22Rv1 (cell line): ENCODE data around the gene TP73.

Experiments used
- H3K27ac ChIP-seq: fragments of 450-650 bp; 2 replicates; pipeline ENCODE4 v1.5.1; 2017
- ZFX ChIP-seq: fragments of 450-650 bp; IDR thresholded peaks from 2 replicates; pipeline ENCODE4 v1.6.1; 2017; ENCODE audit warnings: antibody characterized with exemption, borderline replicate concordance
- TF ChIP-seq, protein P1 (sequence below): fragments of 450-650 bp; IDR thresholded peaks from 2 replicates; pipeline ENCODE4 v1.5.1; 2017; ENCODE audit warnings: mild to moderate bottlenecking

TP73 gene

DNA sequence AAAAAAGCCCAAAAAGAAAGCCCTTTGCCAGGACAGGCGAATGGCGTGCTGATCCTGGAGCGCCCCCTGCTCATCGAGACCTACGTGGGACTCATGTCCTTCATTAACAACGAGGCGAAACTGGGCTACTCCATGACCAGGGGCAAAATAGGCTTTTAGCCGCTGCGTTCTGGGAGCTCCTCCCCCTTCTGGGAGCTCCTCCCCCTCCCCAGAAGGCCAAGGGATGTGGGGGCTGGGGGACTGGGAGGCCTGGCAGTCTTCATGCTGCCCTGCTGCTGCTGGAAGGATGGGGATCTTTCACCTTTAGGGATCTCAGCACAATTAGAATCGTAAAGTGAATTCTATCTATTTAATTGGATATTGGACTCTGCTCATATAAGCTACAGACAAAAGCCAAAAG is 23.9 kb upstream of the TP73 start:
- TF ChIP-seq ZFX = no peak
- TF ChIP-seq, protein P1, sequence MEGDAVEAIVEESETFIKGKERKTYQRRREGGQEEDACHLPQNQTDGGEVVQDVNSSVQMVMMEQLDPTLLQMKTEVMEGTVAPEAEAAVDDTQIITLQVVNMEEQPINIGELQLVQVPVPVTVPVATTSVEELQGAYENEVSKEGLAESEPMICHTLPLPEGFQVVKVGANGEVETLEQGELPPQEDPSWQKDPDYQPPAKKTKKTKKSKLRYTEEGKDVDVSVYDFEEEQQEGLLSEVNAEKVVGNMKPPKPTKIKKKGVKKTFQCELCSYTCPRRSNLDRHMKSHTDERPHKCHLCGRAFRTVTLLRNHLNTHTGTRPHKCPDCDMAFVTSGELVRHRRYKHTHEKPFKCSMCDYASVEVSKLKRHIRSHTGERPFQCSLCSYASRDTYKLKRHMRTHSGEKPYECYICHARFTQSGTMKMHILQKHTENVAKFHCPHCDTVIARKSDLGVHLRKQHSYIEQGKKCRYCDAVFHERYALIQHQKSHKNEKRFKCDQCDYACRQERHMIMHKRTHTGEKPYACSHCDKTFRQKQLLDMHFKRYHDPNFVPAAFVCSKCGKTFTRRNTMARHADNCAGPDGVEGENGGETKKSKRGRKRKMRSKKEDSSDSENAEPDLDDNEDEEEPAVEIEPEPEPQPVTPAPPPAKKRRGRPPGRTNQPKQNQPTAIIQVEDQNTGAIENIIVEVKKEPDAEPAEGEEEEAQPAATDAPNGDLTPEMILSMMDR = no peak
- no peak overlapping the region for H3K27ac ChIP-seq

DNA sequence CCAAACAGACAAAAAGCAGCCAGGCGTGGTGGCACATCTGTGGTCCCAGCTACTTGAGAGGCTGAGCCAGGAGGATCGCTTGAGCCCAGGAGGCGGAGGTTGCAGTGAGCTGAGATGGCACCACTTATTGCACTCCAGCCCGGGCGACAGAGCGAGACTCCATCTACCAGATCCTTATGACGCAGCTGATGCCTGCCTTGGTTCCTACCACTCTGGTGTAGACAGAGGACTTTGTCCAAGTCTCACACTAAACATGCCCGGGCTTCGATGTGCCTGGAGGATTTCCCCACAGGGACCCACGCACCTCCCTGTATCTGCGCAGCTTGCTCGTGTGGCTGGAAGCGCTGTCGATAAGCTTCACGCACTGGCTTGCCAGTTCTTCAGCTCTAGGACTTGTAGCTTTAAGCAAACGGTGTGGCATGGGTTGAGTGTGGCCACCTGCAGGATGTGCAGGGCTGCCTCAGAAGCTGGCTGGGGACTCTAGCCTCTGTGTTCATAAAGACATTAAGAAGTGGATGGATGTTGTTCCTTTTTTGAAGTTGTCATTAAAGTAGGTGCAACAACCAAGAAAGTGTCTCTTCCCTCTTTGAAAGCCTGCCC is 22.7 kb upstream of the TP73 start:
- TF ChIP-seq ZFX = no peak
- TF ChIP-seq, protein P1 = no peak
- H3K27ac ChIP-seq = no peak overlapping the region

DNA sequence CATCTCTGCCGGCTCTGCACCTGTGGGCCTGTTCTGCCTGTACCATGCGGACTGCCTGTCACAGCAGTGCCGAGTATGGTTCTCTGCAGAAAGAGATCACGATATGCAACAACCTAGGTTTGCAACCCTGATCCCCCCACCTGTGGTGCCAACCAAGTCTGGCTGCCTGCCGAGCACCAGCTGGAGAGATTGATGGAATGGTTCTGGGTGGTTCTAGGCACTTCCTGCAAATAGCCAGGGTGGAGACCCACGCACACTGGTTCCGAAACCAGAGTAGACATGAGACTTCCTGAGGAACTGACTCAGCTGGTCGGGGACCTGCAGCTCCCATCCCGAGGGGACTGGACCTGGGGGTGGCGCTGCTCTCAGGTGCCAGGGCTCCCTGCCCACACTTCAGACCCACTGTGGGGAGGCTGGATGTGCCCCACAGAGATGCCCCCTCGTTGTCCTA is 22.1 kb upstream of the TP73 start:
- H3K27ac ChIP-seq = no peak overlapping the region
- TF ChIP-seq, protein P1 = no peak
- TF ChIP-seq ZFX = no peak

DNA sequence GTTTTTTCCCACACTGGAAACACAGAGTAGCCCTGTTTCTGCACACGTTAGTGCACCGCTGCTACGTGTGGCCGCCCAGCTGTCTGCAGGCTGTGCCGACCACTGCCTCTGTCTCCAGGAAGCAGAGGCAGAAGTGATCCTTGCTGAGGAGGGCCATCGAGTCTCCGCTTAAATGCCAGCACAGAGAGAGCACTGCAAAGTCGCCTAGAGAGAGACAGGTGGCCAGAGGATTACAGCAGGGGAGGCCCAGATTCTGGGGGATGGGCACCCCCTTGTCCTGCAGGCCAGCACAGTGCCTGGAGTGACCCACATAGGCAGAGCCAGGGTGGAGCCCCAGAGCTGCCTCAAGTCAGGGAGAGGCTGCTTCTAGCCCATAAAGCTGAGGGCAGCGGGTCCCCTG is 21.4 kb upstream of the TP73 start:
- TF ChIP-seq, protein P1 = no peak
- TF ChIP-seq ZFX = no peak
- no peak overlapping the region for H3K27ac ChIP-seq

DNA sequence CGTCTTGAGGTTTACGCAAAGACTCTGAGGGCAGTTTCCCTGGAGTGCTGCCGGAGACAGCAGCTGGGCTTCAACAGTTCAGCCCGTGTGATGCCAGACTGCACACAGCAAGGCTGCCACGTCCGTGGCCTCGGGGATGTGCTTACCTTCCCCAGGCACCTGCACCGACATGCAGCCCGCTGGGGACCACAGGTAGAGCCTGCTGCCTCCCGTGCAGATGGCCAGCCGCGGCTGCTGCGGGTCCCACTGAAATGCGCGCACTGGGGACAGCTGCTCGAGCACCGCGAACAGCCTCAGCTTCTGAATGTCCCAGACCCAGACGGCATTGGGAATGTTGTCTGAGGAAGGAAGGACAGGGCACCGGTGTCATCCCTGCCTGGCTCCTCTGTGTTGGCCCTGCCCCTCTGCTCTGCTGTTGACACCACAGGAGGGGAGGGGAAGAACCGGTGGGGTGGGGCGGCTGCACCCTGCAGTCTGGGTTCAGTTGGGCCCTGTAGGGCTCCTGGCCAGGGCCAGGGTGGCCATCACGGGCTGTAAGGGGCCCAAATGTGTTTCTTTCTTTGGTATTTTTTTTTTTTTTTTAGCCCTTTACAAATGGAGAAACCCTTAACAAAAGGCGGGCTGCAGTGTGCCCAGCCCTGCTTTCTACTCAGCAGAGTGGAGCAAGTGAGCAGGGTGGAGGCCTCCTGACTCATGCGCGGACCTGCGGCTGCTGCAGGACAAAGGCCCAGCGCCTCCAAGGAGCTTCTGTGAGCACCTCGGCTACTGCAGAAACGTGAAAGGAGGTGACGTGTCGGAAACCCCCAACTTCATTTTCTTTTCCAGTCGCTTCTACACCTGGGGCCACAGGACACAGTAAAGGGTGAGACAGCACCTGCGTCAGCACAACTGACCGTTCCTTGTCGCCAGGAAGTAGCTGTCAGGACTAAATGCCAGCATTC is 20.7 kb upstream of the TP73 start:
- no peak overlapping the region for H3K27ac ChIP-seq
- TF ChIP-seq ZFX = no peak
- TF ChIP-seq, protein P1 = no peak

DNA sequence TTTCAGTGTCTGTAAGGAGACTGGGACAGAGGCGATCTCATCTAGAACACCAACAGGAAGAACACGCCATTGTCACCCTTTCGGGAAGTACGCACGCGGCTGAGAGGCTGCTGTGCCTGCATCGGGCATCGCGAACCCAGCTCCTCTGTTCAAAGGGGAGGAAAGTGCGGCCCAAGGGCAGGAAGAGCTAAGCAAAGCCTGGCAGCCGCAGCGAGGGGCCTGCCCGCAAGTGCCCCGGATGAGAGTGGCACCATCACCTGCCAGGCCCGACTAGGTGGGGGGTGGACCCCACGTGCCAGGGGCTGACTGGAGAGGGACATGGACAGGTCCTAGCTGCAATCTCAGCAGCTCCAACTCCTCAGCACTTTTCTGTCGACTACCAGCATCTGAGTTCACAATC is 20.0 kb upstream of the TP73 start:
- H3K27ac ChIP-seq = no peak overlapping the region
- TF ChIP-seq, protein P1 = no peak
- no peak for TF ChIP-seq ZFX

DNA sequence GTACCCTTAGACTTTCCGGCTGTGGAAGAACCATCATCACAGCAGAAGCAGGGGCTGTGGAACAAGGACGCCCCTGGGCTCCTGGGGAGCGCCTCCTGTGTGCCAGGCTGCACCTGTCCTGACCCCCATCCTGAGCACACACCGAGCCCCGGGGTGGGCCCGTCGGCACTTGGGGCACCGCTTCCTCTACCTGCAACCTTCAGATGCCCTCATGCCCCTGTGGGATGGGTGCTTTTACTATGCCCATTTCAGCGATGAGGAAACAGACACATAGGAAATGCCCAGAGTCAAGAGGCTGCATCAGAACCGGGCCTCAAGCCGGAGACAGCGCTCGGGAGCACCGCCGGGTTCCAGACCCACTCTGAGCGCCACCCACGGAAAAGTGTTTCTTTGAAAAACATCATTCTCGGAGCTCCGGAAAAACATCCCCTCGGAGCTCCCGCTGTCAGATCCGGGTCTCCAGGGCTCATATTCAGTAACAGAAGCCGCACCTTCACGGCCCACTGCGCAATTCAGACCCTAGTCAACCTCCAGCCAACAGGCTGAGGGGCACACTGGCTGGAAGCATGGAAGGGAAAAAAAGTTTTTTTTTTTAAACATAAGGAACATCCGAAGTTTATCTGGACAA is 19.5 kb upstream of the TP73 start:
- H3K27ac ChIP-seq = no peak overlapping the region
- TF ChIP-seq ZFX = no peak
- TF ChIP-seq, protein P1 = no peak
